ENCODE results near the gene SAPCD1.

Gene SAPCD1

DNA sequence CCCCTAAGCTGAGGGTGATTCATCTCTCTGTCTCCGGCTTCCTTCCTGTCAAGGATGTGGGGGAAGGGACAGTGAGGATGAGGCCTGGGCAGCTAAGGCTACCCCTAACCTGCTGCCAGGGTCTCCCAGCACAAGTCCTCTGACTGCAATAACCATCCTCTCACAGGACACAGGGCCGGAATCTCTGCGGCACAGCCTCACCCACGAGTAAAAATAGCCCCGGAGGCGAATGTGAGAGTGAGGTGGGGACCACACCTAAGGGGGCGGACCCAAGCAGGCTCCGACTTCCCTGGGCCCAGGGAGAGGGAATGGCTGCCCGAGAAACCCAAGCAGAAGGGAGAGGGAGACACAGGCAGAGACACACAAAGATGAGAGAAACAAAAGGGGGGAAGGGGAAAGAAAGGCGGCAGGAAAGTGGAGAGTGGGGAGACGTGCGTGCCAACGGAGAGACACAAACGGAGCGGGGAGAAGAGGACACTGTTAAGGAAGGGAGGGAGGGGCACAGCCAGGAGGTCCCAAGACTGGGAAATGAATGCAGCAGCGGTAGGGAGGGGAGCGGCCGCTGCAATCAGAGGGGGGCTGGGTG lies 27.5 kb upstream of the SAPCD1 start:
- peak; percentile 45 to 77 for DNase-seq

DNA sequence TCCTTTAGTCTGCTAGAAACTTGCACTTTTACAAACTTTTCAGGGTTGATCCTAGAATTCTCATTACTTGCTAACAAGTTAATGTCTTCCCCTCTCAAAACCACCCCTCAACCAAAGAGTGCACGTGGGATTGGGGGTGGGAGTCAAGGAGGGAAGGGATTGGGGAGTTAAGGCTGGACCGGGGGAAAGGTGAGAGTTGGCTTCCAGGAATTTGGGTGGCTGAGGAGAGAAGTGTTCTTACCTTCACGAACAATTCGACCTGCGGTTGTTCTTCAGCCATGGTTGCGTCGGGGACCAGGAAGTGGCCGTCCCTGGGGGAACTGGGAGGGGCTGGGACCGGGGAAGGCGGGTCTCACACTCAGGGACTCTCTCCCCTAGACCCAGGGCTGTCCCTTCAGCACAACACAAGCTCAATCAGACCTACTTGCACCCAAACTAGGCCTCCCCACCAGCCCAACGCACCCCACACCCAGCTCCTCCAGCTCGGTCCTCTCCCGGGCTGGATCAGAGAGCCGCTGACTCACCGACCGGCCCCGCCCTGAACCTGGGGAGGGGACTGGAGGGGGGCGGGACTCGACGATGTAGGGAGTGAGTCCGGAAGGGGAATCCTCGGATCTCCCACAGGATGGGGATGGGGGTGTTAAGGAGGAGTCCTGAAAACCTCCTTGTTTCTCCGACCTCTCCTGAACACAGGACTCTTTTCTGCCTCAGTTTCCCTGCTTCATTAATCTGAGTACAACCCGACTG lies 26.3 kb upstream of the SAPCD1 start, which contains the start of gene CLIC1:
CLIC1 (minus strand) TSS at position 510 of the 747 bp plus-strand sequence; CDS start at position 280, 230 bp downstream.
- peak; percentile 79 to 88 for DNase-seq

More for the DNA sequence above, 27.5 kb upstream of the SAPCD1 start:
- no peak for TF ChIP-seq GATA1 (IDR thresholded peaks at IDR 0.05; ENCODE audit: low read depth, low read length)
- TF ChIP-seq POLR2A (IDR thresholded peaks at IDR 0.05; ENCODE audit: low read length), result peak; percentile 26

DNA sequence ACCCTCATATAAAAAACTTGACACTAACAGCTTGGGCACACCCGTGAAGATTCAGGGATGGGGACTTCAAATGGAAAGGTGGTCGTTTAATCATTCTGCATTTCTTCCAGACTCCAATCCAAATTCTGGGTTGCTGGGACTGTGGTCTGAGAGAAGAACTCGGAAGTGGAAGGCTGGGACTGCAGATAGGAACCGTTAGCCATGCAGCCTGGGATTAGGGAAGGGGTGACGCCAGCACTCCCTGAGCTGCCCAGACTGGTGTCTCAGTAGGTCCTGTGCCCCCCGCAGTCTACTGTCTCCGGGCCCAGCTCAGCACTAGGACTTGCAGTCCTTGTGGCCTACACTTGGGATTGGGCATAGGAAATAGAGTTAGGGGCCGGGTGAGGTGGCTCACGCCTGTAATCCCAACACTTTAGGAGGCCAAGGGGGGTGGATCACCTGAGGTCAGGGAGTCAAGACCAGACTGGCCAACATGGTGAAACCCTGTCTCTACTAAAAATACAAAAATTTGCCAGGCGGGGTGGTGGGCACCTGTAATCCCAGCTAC lies 25.6 kb upstream of the SAPCD1 start:
- TF ChIP-seq GATA1 (IDR thresholded peaks at IDR 0.05; ENCODE audit: low read depth, low read length) (no peak), POLR2A (IDR thresholded peaks at IDR 0.05; ENCODE audit: low read length) (no peak)
- no peak for DNase-seq

More for the DNA sequence above, 26.3 kb upstream of the SAPCD1 start, which contains the start of gene CLIC1:
- TF ChIP-seq POLR2A (IDR thresholded peaks at IDR 0.05; ENCODE audit: low read length), result peak; percentile 92
- no peak for TF ChIP-seq GATA1 (IDR thresholded peaks at IDR 0.05; ENCODE audit: low read depth, low read length)

DNA sequence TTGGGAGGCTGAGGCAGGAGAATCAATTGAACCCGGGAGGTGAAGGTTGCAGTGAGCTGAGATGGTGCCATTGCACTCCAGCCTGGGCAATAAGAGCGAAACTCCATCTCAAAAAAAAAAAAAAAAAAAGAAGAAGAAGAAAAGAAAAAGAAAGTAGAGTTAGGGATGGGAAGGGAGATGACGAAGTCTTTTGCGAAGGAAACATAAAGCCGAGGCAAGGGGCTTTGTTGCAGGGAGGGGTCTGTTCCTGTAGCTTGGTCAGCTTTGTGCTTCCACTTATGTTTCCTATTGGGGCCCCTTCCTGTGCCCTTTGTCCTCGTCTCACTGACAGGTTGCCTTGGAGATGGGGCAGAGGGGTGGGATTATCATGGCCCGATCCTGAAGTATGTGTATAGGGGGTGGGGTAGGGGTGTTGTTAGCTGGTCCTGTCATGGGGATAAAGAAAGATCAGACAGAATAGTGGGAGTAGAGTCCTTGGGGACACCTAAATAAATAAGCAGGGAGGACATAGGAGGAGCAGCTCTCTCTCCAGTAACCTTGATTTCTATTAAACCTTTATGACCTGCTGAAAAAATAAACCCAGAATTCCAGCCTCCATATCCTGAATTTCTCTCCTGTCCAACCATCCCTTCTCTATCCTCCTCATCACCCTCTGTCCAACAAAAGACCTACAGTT lies 25.0 kb upstream of the SAPCD1 start:
- TF ChIP-seq POLR2A (IDR thresholded peaks at IDR 0.05; ENCODE audit: low read length), result no peak
- no peak for TF ChIP-seq GATA1 (IDR thresholded peaks at IDR 0.05; ENCODE audit: low read depth, low read length)
- DNase-seq, result no peak

DNA sequence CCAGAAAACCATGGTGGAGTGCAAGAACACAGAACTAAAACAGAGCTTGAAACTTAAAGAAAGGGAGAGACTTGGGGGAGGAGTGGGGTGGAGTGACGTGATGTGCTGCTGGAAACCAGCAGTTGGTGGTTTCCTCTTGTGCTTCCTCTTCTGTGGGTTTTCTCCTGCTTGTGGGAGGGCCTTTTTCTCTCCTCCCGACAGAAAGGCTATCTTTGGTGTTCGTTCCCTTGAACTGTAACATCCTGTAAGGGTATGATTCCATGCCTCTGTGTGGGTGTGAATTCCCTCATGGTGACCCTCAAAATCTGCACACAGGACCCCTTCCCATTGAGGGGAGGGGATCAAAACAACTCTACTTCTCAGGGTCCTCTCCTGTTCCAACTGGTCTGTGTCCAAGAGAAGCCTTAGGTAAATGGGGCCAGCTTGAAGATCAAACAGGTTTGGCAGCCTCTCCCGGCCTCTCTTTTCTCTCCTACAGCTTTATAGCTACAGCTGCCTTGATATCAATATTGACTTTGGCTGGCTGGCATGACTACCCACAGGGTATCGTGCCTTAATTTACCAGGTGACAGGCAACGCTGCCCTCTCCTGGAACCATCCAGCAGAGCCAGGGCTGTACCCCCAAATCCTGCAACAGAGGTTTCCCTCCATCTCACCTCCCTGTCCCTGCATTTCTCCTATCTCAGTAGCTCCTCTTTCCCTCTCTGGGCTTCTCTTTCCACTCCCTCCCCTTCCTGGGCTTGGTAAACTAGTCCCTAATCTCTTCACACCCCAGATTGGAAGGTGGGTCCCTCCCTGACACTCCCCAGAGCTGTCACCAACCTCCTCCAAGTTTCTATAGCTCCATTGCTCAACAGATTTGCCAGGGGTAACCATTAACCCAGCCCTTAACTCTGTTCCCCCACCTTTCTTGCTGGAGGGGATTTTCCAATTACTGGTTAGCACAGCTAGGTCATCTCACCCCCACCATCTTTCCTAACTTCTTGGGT lies 24.2 kb upstream of the SAPCD1 start:
- DNase-seq, result peak; percentile 67 to 71
- TF ChIP-seq POLR2A (IDR thresholded peaks at IDR 0.05; ENCODE audit: low read length), result peak; percentile 77
- no peak for TF ChIP-seq GATA1 (IDR thresholded peaks at IDR 0.05; ENCODE audit: low read depth, low read length)

DNA sequence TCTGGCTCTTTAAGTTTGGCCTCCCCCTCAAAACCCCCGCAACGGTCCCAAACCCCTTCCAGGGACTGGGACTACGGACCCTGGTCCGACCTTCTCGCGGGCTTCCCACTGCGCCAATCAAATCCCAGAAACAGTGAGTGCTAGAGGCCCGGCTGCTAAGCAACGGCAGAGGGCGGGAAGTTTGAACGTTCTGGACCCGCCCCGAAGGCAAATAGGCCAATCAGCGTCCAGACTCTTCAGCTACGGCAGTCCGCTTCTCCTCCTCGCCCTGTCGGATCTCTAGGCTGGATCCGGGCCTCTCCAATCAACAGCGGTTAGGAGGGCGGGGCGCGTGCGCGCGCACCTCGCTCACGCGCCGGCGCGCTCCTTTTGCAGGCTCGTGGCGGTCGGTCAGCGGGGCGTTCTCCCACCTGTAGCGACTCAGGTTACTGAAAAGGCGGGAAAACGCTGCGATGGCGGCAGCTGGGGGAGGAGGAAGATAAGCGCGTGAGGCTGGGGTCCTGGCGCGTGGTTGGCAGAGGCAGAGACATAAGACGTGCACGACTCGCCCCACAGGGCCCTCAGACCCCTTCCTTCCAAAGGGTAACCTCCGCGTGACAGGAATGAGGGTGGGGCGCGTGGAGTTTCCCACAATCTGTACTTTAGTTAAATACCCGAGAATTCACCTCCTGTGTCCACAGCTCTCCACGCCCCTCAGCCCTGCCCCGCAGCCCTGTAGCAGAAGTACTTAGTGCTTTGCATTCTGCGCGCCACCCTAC lies 22.6 kb upstream of the SAPCD1 start, which contains the start of gene MSH5:
MSH5 (plus strand) TSS at position 367 of the 758 bp plus-strand sequence. CDS start 462 bp downstream, outside the sequence.
- TF ChIP-seq GATA1 (IDR thresholded peaks at IDR 0.05; ENCODE audit: low read depth, low read length) (no peak), POLR2A (IDR thresholded peaks at IDR 0.05; ENCODE audit: low read length) (peak; percentile 93)
- DNase-seq, result peak; percentile 99

DNA sequence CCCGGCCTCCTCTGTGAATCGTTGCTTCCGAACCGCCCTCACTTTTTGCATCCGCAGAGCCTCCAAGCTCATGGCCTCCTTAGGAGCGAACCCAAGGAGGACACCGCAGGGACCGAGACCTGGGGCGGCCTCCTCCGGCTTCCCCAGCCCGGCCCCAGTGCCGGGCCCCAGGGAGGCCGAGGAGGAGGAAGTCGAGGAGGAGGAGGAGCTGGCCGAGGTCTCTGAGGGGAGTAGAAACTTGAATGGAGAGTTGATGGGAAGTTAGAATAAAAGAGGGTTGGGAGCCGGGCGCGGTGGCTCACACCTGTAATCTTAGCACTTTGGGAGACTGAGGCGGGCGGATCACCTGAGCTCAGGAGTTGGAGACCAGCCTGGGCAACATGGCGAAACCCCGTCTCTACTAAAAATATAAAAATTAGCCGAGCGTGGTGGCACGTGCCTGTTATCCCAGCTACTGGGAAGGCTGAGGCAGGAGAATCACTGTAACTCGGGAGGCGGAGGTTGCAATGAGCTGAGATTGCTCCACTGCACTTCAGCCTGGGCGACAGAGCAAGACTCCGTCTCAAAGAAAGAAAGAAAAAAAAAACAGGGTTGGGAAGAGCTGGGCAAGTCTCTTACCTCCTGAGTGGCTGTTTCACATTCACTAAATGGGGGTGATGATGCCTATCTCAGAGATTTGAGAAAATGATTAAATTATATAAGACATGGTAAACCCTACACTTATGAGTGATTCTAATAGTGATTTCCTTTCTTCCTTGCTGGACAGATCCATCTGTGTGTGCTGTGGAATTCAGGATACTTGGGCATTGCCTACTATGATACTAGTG lies 21.8 kb upstream of the SAPCD1 start:
- TF ChIP-seq GATA1 (IDR thresholded peaks at IDR 0.05; ENCODE audit: low read depth, low read length) (no peak), POLR2A (IDR thresholded peaks at IDR 0.05; ENCODE audit: low read length) (no peak)
- DNase-seq, result no peak

DNA sequence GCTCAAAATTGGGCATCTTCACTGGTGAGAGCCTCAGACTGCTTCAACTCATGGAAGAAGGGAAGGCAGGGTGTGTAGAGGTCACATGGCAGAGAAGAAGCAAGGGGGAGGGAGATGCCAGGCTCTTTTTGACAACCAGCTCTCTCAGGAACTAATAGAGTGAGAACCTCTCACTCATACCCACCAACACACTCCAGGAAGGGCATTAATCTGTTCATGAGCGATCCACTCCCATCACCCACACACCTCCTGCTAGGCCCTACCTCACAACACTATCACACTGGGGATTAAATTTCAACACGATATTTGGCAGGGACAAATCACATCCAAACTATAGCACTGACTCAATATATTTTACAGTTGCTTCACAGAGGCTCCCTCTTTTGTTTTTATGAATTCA lies 20.6 kb upstream of the SAPCD1 start:
- TF ChIP-seq POLR2A (IDR thresholded peaks at IDR 0.05; ENCODE audit: low read length), result no peak
- no peak for TF ChIP-seq GATA1 (IDR thresholded peaks at IDR 0.05; ENCODE audit: low read depth, low read length)
- DNase-seq, result no peak

DNA sequence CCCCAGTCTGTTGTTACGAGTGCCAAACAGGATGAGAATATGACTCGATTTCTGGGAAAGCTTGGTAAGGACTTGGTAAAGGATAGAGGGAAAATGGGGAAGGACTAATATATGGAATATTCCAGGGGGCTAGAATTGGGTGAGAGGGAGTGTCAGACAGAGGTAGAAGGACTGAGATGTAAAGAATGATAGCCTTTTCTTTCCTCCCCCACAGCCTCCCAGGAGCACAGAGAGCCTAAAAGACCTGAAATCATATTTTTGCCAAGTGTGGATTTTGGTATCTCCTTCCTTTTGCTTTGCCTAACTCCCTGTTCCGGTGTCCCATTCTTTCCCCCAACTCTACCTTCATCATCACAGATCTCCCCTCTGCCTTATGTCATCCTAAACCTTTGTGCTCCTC lies 19.6 kb upstream of the SAPCD1 start:
- DNase-seq, result no peak
- TF ChIP-seq POLR2A (IDR thresholded peaks at IDR 0.05; ENCODE audit: low read length) (no peak), GATA1 (IDR thresholded peaks at IDR 0.05; ENCODE audit: low read depth, low read length) (no peak)

DNA sequence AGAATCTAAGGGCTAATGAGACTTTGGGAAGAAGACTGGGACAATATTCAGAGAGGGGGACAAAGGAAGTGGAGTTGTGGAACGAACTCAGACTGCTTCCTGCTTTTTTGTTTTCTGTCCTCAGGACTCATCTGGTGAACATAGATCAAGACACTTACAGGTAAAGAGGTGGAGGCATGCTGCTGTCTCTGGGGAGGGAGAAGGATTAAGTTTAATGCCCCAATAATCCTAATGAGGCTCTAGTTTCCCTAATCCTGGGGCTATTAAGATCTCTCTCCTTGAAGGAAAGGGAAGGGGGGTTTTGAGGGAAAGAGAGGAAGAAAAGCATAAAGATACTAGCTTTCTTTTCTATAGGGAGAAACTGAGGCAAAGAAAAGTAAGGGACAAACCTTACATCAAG lies 18.0 kb upstream of the SAPCD1 start:
- TF ChIP-seq POLR2A (IDR thresholded peaks at IDR 0.05; ENCODE audit: low read length) (no peak), GATA1 (IDR thresholded peaks at IDR 0.05; ENCODE audit: low read depth, low read length) (no peak)
- no peak for DNase-seq

DNA sequence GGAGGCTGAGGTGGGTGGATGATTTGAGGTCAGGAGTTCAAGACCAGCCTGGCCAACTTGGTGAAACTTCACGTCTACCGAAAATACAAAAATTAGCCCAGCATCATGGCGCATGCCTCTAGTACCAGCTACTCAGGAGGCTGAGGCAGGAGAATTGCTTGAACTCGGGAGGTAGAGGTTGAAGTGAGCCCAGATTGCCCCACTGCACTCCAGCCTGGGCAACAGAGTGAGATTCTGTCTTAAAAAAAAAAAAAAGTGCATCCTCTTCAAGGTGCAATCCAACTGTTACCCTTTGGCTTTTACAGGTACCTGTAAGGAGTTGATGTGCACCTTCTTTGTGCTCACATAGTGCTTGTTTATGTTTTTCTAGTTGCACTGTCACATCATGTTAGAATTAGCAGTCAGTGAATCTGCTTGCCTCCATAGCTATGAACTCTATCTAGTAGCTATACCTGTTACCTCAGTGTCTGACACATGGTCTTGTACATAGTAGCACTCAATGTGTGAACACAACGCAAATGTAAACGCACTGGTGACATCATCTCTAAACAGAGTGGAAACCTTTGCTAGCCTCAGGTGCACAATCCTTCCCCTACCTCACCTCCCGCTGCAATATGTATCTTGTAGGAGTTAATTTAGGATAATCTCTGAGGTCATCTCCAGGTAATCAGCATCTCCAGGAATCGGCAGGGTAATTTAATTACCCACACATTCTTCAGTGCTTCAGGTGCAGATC lies 13.0 kb upstream of the SAPCD1 start:
- no peak for DNase-seq
- TF ChIP-seq POLR2A (IDR thresholded peaks at IDR 0.05; ENCODE audit: low read length), result no peak
- TF ChIP-seq GATA1 (IDR thresholded peaks at IDR 0.05; ENCODE audit: low read depth, low read length), result no peak

All from erythroblast (primary cell).